A549 (cell line): Measurements from ENCODE around the gene AMER3. TPM values are rescaled to one million over a fixed set of nuclear protein-coding genes. Genes with fewer than 3 reads are reported as not detected.

Source experiments
- ATAC-seq, 2 experiments: fragments of 200-7000 bp in 1 of 2; fragments of >200 bp in 1 of 2; cut with Nextera tagmentation in 1 of 2; cut with Tn5 transposase in 1 of 2; 3 replicates each; pipeline versions ENCODE4 v1.8.0 to v1.9.1; 2018 to 2020; ENCODE audit warnings: mild to moderate bottlenecking in 1 of 2, moderate library complexity in 1 of 2
- CTCF ChIA-PET: fragments of 300-600 bp; sonication (Branson Sonifier 250); formaldehyde crosslinking; extraction: SDS; loops from one replicate; lab custom pipeline; 2021; ENCODE audit warnings: antibody characterized with exemption, inconsistent platforms; lab: Yijun Ruan, JAX
- POLR2A ChIA-PET: fragments of 350-600 bp; formaldehyde crosslinking; extraction: SDS; loops from one replicate; lab custom pipeline; 2021; ENCODE audit warnings: antibody characterized with exemption, inconsistent platforms; lab: Yijun Ruan, JAX
- DNase-seq, 2 experiments: peaks; one replicate each; pipeline versions ENCODE4 v3.0.0 to v3.0.0-alpha.2; 2011 to 2016; ENCODE audit warnings: low read depth in 1 of 2, low spot score in 1 of 2
- FAIRE-seq: peaks from 2 replicates; lab custom pipeline; 2011; peaks lifted over from hg19 to GRCh38; lab: Jason Lieb, UNC
- H3K27ac ChIP-seq, 2 experiments: fragments of >200 bp; sonication (Bioruptor Twin); formaldehyde crosslinking; 3 replicates each; pipeline ENCODE4 v1.5.1; 2016 to 2017
- H3K4me1 ChIP-seq: fragments of >200 bp; sonication (Bioruptor Twin); formaldehyde crosslinking; 3 replicates; pipeline ENCODE4 v1.6.1; 2016
- H3K4me2 ChIP-seq: fragments of >200 bp; sonication (Bioruptor Twin); formaldehyde crosslinking; 3 replicates; pipeline ENCODE4 v1.6.1; 2016
- H3K4me3 ChIP-seq: fragments of >200 bp; sonication (Bioruptor Twin); formaldehyde crosslinking; 3 replicates; pipeline ENCODE4 v1.5.1; 2016
- H3K9me3 ChIP-seq: fragments of >200 bp; sonication (Bioruptor Twin); formaldehyde crosslinking; 3 replicates; pipeline ENCODE4 v1.6.1; 2016
- BHLHE40 ChIP-seq: IDR thresholded peaks from 2 replicates; pipeline ENCODE4 v1.6.1; 2012; ENCODE audit warnings: low read depth, low read length, inconsistent platforms
- CBX2 ChIP-seq: fragments of 200-600 bp; sonication (generic); IDR thresholded peaks from 2 replicates; pipeline ENCODE4 v1.6.1; 2016; ENCODE audit warnings: low read depth, mild to moderate bottlenecking, borderline replicate concordance
- CBX8 ChIP-seq: fragments of 200-600 bp; sonication (generic); IDR thresholded peaks from 2 replicates; pipeline ENCODE4 v1.6.1; 2016
- CEBPB ChIP-seq, 2 experiments: fragments of >200 bp in 1 of 2; sonication (Bioruptor Twin) in 1 of 2; formaldehyde crosslinking in 1 of 2; IDR thresholded peaks; 2 replicates each; pipeline ENCODE4 v1.6.1; 2012 to 2016
- CHD4 ChIP-seq: fragments of 200-600 bp; sonication (generic); IDR thresholded peaks from 2 replicates; pipeline ENCODE4 v1.6.1; 2016; ENCODE audit warnings: antibody characterized with exemption, mild to moderate bottlenecking, borderline replicate concordance
- EHF ChIP-seq: fragments of 250-450 bp; sonication (Bioruptor Pico); IDR thresholded peaks from 2 replicates; pipeline ENCODE4 v1.5.0; 2020; ENCODE audit warnings: mild to moderate bottlenecking
- GATA3 ChIP-seq: IDR thresholded peaks from 2 replicates; pipeline ENCODE4 v1.6.1; 2012; ENCODE audit warnings: borderline replicate concordance
- HDAC2 ChIP-seq: fragments of 200-600 bp; sonication (generic); IDR thresholded peaks from 2 replicates; pipeline ENCODE4 v1.6.1; 2016
- HOXB13 ChIP-seq: fragments of 250-450 bp; sonication (Bioruptor Pico); IDR thresholded peaks from 2 replicates; pipeline ENCODE4 v1.5.0; 2020; ENCODE audit warnings: low read depth, mild to moderate bottlenecking, moderate library complexity
- HOXB5 ChIP-seq: fragments of 250-450 bp; sonication (Bioruptor Pico); IDR thresholded peaks from 2 replicates; pipeline ENCODE4 v1.5.0; 2020; ENCODE audit warnings: mild to moderate bottlenecking, moderate library complexity
- KDM5A ChIP-seq: fragments of 200-600 bp; sonication (generic); IDR thresholded peaks from 2 replicates; pipeline ENCODE4 v1.6.1; 2016; ENCODE audit warnings: antibody characterized with exemption, mild to moderate bottlenecking
- MAFK ChIP-seq: fragments of 450-650 bp; IDR thresholded peaks from 2 replicates; pipeline ENCODE4 v1.6.1; 2014; ENCODE audit not compliant: partially characterized antibody
- MAX ChIP-seq: IDR thresholded peaks from 2 replicates; pipeline ENCODE4 v1.6.1; 2012
- MAZ ChIP-seq: fragments of 150-350 bp; IDR thresholded peaks from 2 replicates; pipeline ENCODE4 v1.6.1; 2014; ENCODE audit warnings: antibody characterized with exemption, low read depth, low read length, borderline replicate concordance
- POLR2AphosphoS2 ChIP-seq: conservative IDR thresholded peaks from 2 replicates; pipeline ENCODE4 v1.6.1; 2012; ENCODE audit warnings: low read length, improper control_type of control experiment, inconsistent platforms
- RAD21 ChIP-seq, 2 experiments: fragments of >200 bp in 1 of 2; sonication (Bioruptor Twin) in 1 of 2; formaldehyde crosslinking in 1 of 2; IDR thresholded peaks in 1 of 2; conservative IDR thresholded peaks in 1 of 2; 2 replicates in 1 of 2; 3 replicates in 1 of 2; pipeline ENCODE4 v1.6.1; 2012 to 2018; ENCODE audit warnings: inconsistent platforms in 1 of 2
- RARB ChIP-seq: fragments of 250-450 bp; sonication (Bioruptor Pico); IDR thresholded peaks from 2 replicates; pipeline ENCODE4 v1.8.0; 2021; ENCODE audit warnings: mild to moderate bottlenecking, moderate library complexity
- SMC3 ChIP-seq: fragments of >200 bp; sonication (Bioruptor Twin); formaldehyde crosslinking; IDR thresholded peaks from 3 replicates; pipeline ENCODE4 v1.6.1; 2018; ENCODE audit warnings: inconsistent platforms
- SREBF2 ChIP-seq: fragments of 450-650 bp; IDR thresholded peaks from 2 replicates; pipeline ENCODE4 v1.6.1; 2014; ENCODE audit warnings: mild to moderate bottlenecking, moderate library complexity
- TFCP2L1 ChIP-seq: fragments of 250-450 bp; sonication (Bioruptor Pico); IDR thresholded peaks from 2 replicates; pipeline ENCODE4 v1.5.0; 2021; ENCODE audit warnings: mild to moderate bottlenecking
- TP53 ChIP-seq: fragments of 250-450 bp; sonication (Bioruptor Pico); IDR thresholded peaks from 2 replicates; pipeline ENCODE4 v1.5.0; 2021; ENCODE audit warnings: mild to moderate bottlenecking, moderate library complexity
- ZSCAN20 ChIP-seq: fragments of 250-450 bp; sonication (Bioruptor Pico); IDR thresholded peaks from 2 replicates; pipeline ENCODE4 v1.8.0; 2022; ENCODE audit warnings: mild to moderate bottlenecking, moderate library complexity
- WGBS: methylation state at CpG from one replicate; pipeline ENCODE4 v1.1.6; 2017; ENCODE audit errors: missing lambda C conversion rate; 5-methylcytosine and 5-hydroxymethylcytosine counted together
- polyA plus RNA-seq, 4 experiments: library from polyadenylated mRNA; depleted of rRNA in 3 of 4; stranded (reverse); fragments of >200 nt; fragmentation: RNase III in 1 of 4; extraction: RNeasy Plus Mini Kit Qiagen cat#74134 plus additional on column Dnase treatment in 1 of 4; gene quantifications; 2 replicates in 3 of 4; 3 replicates in 1 of 4; pipeline ENCODE4 v1.2.3, GENCODE V29; 2011 to 2017
- TF ChIP-seq, protein P1 (sequence below): fragments of >200 bp; sonication (Bioruptor Twin); formaldehyde crosslinking; IDR thresholded peaks from 2 replicates; pipeline ENCODE4 v1.6.1; 2016
- TF ChIP-seq, protein P2 (sequence below): fragments of 250-450 bp; sonication (Bioruptor Pico); IDR thresholded peaks from 2 replicates; pipeline ENCODE4 v1.5.0; 2021; ENCODE audit warnings: mild to moderate bottlenecking, moderate library complexity, borderline replicate concordance
- TF ChIP-seq, protein P3 (sequence below): IDR thresholded peaks from 2 replicates; pipeline ENCODE4 v1.6.1; 2012; ENCODE audit warnings: low read depth, borderline replicate concordance

The AMER3 gene
- polyA plus RNA-seq, 2 of the 4 experiments (the other 2 are of a cell fraction), result not detected

DNA sequence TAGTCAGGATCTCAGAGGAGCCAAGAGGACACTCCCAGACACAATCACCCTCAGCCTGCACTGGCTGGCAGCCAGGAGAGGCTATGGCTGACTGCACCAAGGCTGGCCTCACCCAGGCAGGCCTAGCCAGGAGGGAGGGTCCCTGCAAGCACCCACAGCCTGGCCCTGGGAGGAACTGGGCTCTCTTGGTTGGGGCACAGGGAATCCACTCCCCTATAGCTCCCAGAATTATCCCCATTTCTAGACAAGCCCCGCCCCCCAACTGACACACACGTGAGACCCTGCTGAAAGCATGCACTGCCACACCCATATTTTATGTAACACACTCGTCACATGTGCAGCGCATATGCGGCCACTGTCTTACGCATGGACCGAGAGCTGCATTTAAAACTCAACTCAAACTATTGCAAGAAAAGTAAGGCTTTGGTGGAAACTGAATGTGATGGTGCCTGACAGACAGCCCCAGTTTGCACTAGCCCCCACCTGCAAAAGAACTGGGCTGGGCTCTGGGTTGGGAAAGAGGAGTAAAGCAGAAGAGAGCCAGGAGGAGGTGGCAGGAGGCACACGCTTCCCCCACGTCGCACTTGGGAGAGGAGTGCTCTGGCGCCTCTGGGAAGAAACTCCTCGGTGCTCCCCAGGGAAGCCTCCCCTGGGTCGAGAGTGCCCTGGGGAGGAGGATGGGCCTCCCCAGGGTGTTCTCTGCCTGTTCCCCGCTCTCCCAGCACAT, 52.5 kb downstream of the AMER3 start:
- WGBS, result 64% methylated on average over 14 of the region's 14 CpGs
- ChIA-PET CTCF (interaction anchor here (1.9 kb wide), 1 partner anchor 10 kb away, joined by 7 read pairs; no protein-coding TSS in a partner anchor), POLR2A (no interaction called here)
- FAIRE-seq, result no peak
- Histone ChIP-seq H3K4me3 (no peak overlapping the region), H3K4me2 (no peak overlapping the region), H3K9me3 (no peaks in the 10 kb centered on the region; the same call in 2 of the 3 replicates), H3K4me1 (peaks cover 7% of the 10 kb centered on the region; the same call in 1 of the 3 replicates), H3K27ac (peak overlapping the region in 1 of 2 experiments; percentile 19; a peak in 1 of 6 replicates)
- ATAC-seq, result peak in 1 of 2 experiments; percentile 53; a peak in 4 of 6 replicates
- DNase-seq, result no peak
- no peak for TF ChIP-seq HOXB13 (CRISPR knock-in tag)
- no peak for TF ChIP-seq CBX2
- no peak for TF ChIP-seq EHF
- TF ChIP-seq RARB, result no peak
- no peak for TF ChIP-seq CHD4
- TF ChIP-seq KDM5A, result no peak
- no peak for TF ChIP-seq TP53 (CRISPR knock-in tag)
- TF ChIP-seq MAZ, result no peak
- no peak for TF ChIP-seq SREBF2
- TF ChIP-seq CBX8, result no peak
- TF ChIP-seq, protein P1, sequence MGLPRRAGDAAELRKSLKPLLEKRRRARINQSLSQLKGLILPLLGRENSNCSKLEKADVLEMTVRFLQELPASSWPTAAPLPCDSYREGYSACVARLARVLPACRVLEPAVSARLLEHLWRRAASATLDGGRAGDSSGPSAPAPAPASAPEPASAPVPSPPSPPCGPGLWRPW, result no peak
- TF ChIP-seq SMC3, result no peak
- no peak for TF ChIP-seq ZSCAN20 (CRISPR knock-in tag)
- TF ChIP-seq HDAC2, result no peak
- TF ChIP-seq, protein P2, sequence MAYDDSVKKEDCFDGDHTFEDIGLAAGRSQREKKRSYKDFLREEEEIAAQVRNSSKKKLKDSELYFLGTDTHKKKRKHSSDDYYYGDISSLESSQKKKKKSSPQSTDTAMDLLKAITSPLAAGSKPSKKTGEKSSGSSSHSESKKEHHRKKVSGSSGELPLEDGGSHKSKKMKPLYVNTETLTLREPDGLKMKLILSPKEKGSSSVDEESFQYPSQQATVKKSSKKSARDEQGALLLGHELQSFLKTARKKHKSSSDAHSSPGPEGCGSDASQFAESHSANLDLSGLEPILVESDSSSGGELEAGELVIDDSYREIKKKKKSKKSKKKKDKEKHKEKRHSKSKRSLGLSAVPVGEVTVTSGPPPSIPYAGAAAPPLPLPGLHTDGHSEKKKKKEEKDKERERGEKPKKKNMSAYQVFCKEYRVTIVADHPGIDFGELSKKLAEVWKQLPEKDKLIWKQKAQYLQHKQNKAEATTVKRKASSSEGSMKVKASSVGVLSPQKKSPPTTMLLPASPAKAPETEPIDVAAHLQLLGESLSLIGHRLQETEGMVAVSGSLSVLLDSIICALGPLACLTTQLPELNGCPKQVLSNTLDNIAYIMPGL (CRISPR knock-in tag), result no peak
- TF ChIP-seq, protein P3, sequence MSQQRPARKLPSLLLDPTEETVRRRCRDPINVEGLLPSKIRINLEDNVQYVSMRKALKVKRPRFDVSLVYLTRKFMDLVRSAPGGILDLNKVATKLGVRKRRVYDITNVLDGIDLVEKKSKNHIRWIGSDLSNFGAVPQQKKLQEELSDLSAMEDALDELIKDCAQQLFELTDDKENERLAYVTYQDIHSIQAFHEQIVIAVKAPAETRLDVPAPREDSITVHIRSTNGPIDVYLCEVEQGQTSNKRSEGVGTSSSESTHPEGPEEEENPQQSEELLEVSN, result no peak
- TF ChIP-seq, all 56 proteins: peak for 0

- peaks cover 7% of the 10 kb centered on the region; the same call in 1 of the 3 replicates for H3K4me1 ChIP-seq
- TF ChIP-seq POLR2AphosphoS2, result no peak
- TF ChIP-seq TFCP2L1, result no peak
- peak; percentile 56 to 60; a peak in 3 of 4 replicates for TF ChIP-seq CEBPB (IDR thresholded peaks at IDR 0.05)
- H3K4me2 ChIP-seq, result no peak overlapping the region
- no peak for FAIRE-seq
- H3K9me3 ChIP-seq, result no peaks in the 10 kb centered on the region; the same call in 2 of the 3 replicates
- peak in 1 of 2 experiments; percentile 47; a peak in 1 of 6 replicates for ATAC-seq
- POLR2A ChIA-PET, result no interaction called here
- CTCF ChIA-PET, result interaction anchor here (1.1 to 2.0 kb wide), 3 partner anchors 10 to 74 kb away, joined by 3 to 11 read pairs (median 8); no protein-coding TSS in a partner anchor
- peak in 1 of 2 experiments; percentile 42 for DNase-seq
- no peak overlapping the region for H3K4me3 ChIP-seq
- 61% methylated on average over 12 of the region's 12 CpGs for WGBS
- H3K27ac ChIP-seq, result no peak overlapping the region
Observed at GRCh38 chr2:130808482-130809268, 53.3 kb downstream of the AMER3 start.

DNA sequence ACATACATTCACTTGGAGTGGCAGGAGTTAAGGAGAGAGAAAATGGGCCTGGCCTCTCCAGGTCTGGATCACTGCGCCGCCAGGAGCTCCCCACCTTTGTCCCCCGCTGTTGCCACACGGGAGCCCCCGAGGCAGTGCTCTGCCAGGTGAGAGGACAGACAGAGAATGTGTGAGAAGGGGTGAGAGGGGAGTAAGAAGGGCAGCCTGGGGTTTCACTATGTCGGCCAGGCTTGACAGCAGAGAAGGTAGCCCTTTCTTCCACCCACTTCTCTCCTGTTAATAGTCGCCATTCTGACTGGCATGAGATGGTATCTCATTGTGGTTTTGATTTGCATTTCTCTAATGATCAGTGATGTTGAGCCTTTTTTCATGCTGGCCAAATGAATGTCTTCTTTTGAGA, 55.1 kb downstream of the AMER3 start:
- ChIA-PET CTCF (interaction anchor here (1.3 to 2.0 kb wide), 2 partner anchors 12 to 64 kb away, joined by 3 to 11 read pairs; no protein-coding TSS in a partner anchor), POLR2A (no interaction called here)
- ATAC-seq (no peak), FAIRE-seq (no peak), DNase-seq (no peak)
- H3K4me3 ChIP-seq, result no peak overlapping the region
- peaks cover 7% of the 10 kb centered on the region; the same call in 1 of the 3 replicates for H3K4me1 ChIP-seq
- 53% methylated on average over 7 of the region's 7 CpGs for WGBS
- H3K4me2 ChIP-seq, result no peak overlapping the region
- no peak overlapping the region for H3K27ac ChIP-seq
- no peaks in the 10 kb centered on the region; the same call in 2 of the 3 replicates for H3K9me3 ChIP-seq
- TF ChIP-seq MAX, result no peak
- TF ChIP-seq HOXB5 (CRISPR knock-in tag), result no peak
- no peak for TF ChIP-seq RAD21 (conservative IDR thresholded peaks at IDR 0.05 in 1 of 2, IDR thresholded peaks at IDR 0.05 in 1 of 2)
- TF ChIP-seq, protein P3, result no peak
- no peak for TF ChIP-seq BHLHE40
- TF ChIP-seq KDM5A, result no peak
- TF ChIP-seq POLR2AphosphoS2, result no peak
- TF ChIP-seq HDAC2, result no peak
- TF ChIP-seq CBX2, result no peak
- no peak for TF ChIP-seq GATA3
- TF ChIP-seq MAFK, result no peak
